Type B pancreatic cell (in vitro differentiated cells): ENCODE results near the gene KLHL36. TPM values are rescaled to one million over a fixed set of nuclear protein-coding genes. Genes with fewer than 3 reads are reported as not detected.

Source experiments
- DNase-seq: peaks from one replicate; pipeline ENCODE4 v3.0.0; 2021; ENCODE audit warnings: mixed read lengths; ENCODE audit not compliant: unreplicated experiment; ENCODE audit errors: extremely low spot score
- H3K27ac Mint-ChIP-seq: 2 replicates; pipeline ENCODE4 v1.8.0; 2021; ENCODE audit warnings: mild to moderate bottlenecking, mixed read lengths
- H3K27me3 Mint-ChIP-seq: 2 replicates; pipeline ENCODE4 v1.8.0; 2021; ENCODE audit warnings: mixed read lengths
- H3K36me3 Mint-ChIP-seq: 2 replicates; pipeline ENCODE4 v1.8.0; 2021; ENCODE audit warnings: mixed read lengths
- H3K4me1 Mint-ChIP-seq: one replicate; pipeline ENCODE4 v1.8.0; 2021; ENCODE audit warnings: mixed read lengths; ENCODE audit not compliant: unreplicated experiment
- H3K4me3 Mint-ChIP-seq: 2 replicates; pipeline ENCODE4 v1.8.0; 2021; ENCODE audit warnings: mild to moderate bottlenecking, mixed read lengths
- H3K9me3 Mint-ChIP-seq: 2 replicates; pipeline ENCODE4 v1.8.0; 2021; ENCODE audit warnings: mixed read lengths
- CTCF ChIP-seq: fragments of 200-600 bp; sonication (generic); conservative IDR thresholded peaks from 2 replicates; pipeline ENCODE4 v1.5.0; 2021; ENCODE audit warnings: antibody characterized with exemption, mild to moderate bottlenecking
- total RNA-seq: library from RNA; stranded (reverse); gene quantifications from 2 replicates; pipeline ENCODE4 v1.2.1, GENCODE V29; 2021; ENCODE audit warnings: low replicate concordance

KLHL36 gene
- total RNA-seq, 1 donor from 2014 or later, result 40.3 TPM

GRCh38 chr16:84608282-84608681, 40.0 kb upstream of the KLHL36 start:
- H3K4me1 Mint-ChIP-seq, result peaks cover 38% of the 10 kb centered on the region
- H3K27ac Mint-ChIP-seq, result peak overlapping the region; percentile 6
- DNase-seq, result no peak
- no peak for TF ChIP-seq CTCF
- no peaks in the 10 kb centered on the region for H3K27me3 Mint-ChIP-seq
- H3K4me3 Mint-ChIP-seq, result no peak overlapping the region
- peaks cover 21% of the 10 kb centered on the region for H3K36me3 Mint-ChIP-seq
- no peaks in the 10 kb centered on the region for H3K9me3 Mint-ChIP-seq

- no peak overlapping the region for H3K4me3 Mint-ChIP-seq
- H3K36me3 Mint-ChIP-seq, result peaks cover 21% of the 10 kb centered on the region
- DNase-seq, result no peak
- H3K27ac Mint-ChIP-seq, result no peak overlapping the region
- H3K4me1 Mint-ChIP-seq, result peaks cover 42% of the 10 kb centered on the region
- H3K27me3 Mint-ChIP-seq, result no peaks in the 10 kb centered on the region
- no peaks in the 10 kb centered on the region for H3K9me3 Mint-ChIP-seq
- TF ChIP-seq CTCF, result no peak
Measured at GRCh38 chr16:84609563-84610177, 38.6 kb upstream of the KLHL36 start.

GRCh38 chr16:84610376-84610775, 37.9 kb upstream of the KLHL36 start:
- Mint-ChIP-seq H3K9me3 (no peaks in the 10 kb centered on the region), H3K4me3 (no peak overlapping the region), H3K27me3 (no peaks in the 10 kb centered on the region), H3K27ac (no peak overlapping the region), H3K4me1 (peaks cover 40% of the 10 kb centered on the region), H3K36me3 (peaks cover 21% of the 10 kb centered on the region)
- no peak for DNase-seq
- no peak for TF ChIP-seq CTCF

- Mint-ChIP-seq H3K4me3 (no peak overlapping the region), H3K27ac (no peak overlapping the region), H3K27me3 (no peaks in the 10 kb centered on the region), H3K36me3 (peaks cover 23% of the 10 kb centered on the region), H3K4me1 (peaks cover 44% of the 10 kb centered on the region), H3K9me3 (no peaks in the 10 kb centered on the region)
- no peak for DNase-seq
- no peak for TF ChIP-seq CTCF
Measured at GRCh38 chr16:84611041-84611440, 37.3 kb upstream of the KLHL36 start.

GRCh38 chr16:84612686-84613085, 35.6 kb upstream of the KLHL36 start:
- peaks cover 50% of the 10 kb centered on the region for H3K4me1 Mint-ChIP-seq
- TF ChIP-seq CTCF, result no peak
- no peaks in the 10 kb centered on the region for H3K9me3 Mint-ChIP-seq
- no peak overlapping the region for H3K27ac Mint-ChIP-seq
- H3K36me3 Mint-ChIP-seq, result peaks cover 20% of the 10 kb centered on the region
- DNase-seq, result no peak
- H3K27me3 Mint-ChIP-seq, result peaks cover 6% of the 10 kb centered on the region
- no peak overlapping the region for H3K4me3 Mint-ChIP-seq
